HEK293 (cell line): ENCODE measurements around the gene MAP3K8.

Source experiments
- CTCF ChIA-PET: fragments of 350-600 bp; formaldehyde crosslinking; extraction: SDS; loops from one replicate; lab custom pipeline; 2021; ENCODE audit warnings: antibody characterized with exemption; lab: Yijun Ruan, JAX
- POLR2A ChIA-PET: fragments of 300-600 bp; formaldehyde crosslinking; extraction: SDS; loops from one replicate; lab custom pipeline; 2020; ENCODE audit warnings: antibody characterized with exemption, inconsistent platforms; lab: Yijun Ruan, JAX
- H3K27ac ChIP-seq: fragments of 200-500 bp; sonication (Bioruptor generic); 2 replicates; pipeline ENCODE4 v1.5.1; 2014; ENCODE audit warnings: low read depth, low read length, control low read depth, inconsistent platforms; ENCODE audit errors: extremely low read depth
- H3K36me3 ChIP-seq, 2 experiments: fragments of 200-500 bp in 1 of 2; sonication (Bioruptor generic) in 1 of 2; 1 replicate in 1 of 2; 2 replicates in 1 of 2; pipeline ENCODE4 v1.5.1; 2014 to 2017; ENCODE audit warnings: inconsistent platforms in 2 of 2, low read length in 2 of 2; ENCODE audit not compliant: control insufficient read depth in 2 of 2, insufficient read depth in 1 of 2
- H3K4me1 ChIP-seq: fragments of 200-500 bp; sonication (Bioruptor generic); 2 replicates; pipeline ENCODE4 v1.5.1; 2014; ENCODE audit warnings: mild to moderate bottlenecking, low read length, inconsistent platforms; ENCODE audit not compliant: control insufficient read depth, insufficient read depth
- H3K4me3 ChIP-seq: 2 replicates; pipeline ENCODE4 v1.5.1; 2011; ENCODE audit warnings: low read depth, mild to moderate bottlenecking, control low read depth, low read length, moderate library complexity
- H3K9me3 ChIP-seq: fragments of 200-500 bp; sonication (Bioruptor generic); 2 replicates; pipeline ENCODE4 v1.5.1; 2014; ENCODE audit warnings: low read depth, low read length, inconsistent platforms; ENCODE audit not compliant: control insufficient read depth, insufficient read depth
- ATF2 ChIP-seq: fragments of 450-650 bp; formaldehyde crosslinking; IDR thresholded peaks from 2 replicates; pipeline ENCODE4 v1.5.1; 2016; ENCODE audit warnings: missing biosample characterization, missing genetic modification characterization, low read depth
- FEZF1 ChIP-seq: fragments of 450-650 bp; formaldehyde crosslinking; IDR thresholded peaks from 2 replicates; pipeline ENCODE4 v1.5.1; 2016; ENCODE audit warnings: missing biosample characterization, missing genetic modification characterization
- HOXD13 ChIP-seq: sonication (generic); formaldehyde crosslinking; IDR thresholded peaks from 2 replicates; pipeline ENCODE4 v1.8.0; 2022; ENCODE audit warnings: missing genetic modification reagents, borderline replicate concordance
- IKZF3 ChIP-seq: fragments of 450-650 bp; IDR thresholded peaks from 2 replicates; pipeline ENCODE4 v1.5.0; 2018; ENCODE audit warnings: missing biosample characterization, mild to moderate bottlenecking, missing genetic modification characterization, moderate library complexity
- KLF1 ChIP-seq: fragments of 450-650 bp; formaldehyde crosslinking; IDR thresholded peaks from 2 replicates; pipeline ENCODE4 v1.5.1; 2016; ENCODE audit warnings: missing biosample characterization, missing genetic modification characterization
- PRDM10 ChIP-seq: fragments of 450-650 bp; formaldehyde crosslinking; IDR thresholded peaks from 2 replicates; pipeline ENCODE4 v1.5.1; 2016; ENCODE audit warnings: missing biosample characterization, missing genetic modification characterization
- REPIN1 ChIP-seq: fragments of 450-650 bp; formaldehyde crosslinking; IDR thresholded peaks from 2 replicates; pipeline ENCODE4 v1.5.1; 2017; ENCODE audit warnings: missing biosample characterization, missing genetic modification characterization, low read depth
- SCRT2 ChIP-seq: fragments of 450-650 bp; formaldehyde crosslinking; IDR thresholded peaks from 2 replicates; pipeline ENCODE4 v1.5.1; 2016; ENCODE audit warnings: missing biosample characterization, missing genetic modification characterization
- SETDB1 ChIP-seq: IDR thresholded peaks from one replicate; pipeline ENCODE4 v1.6.1; 2017; ENCODE audit warnings: mild to moderate bottlenecking, low read length, moderate library complexity, mixed read lengths; ENCODE audit not compliant: insufficient read length
- TCF7L2 ChIP-seq: IDR thresholded peaks from 2 replicates; pipeline ENCODE4 v1.6.1; 2011; ENCODE audit warnings: low read depth, mild to moderate bottlenecking, inconsistent platforms, low read length, moderate library complexity, borderline replicate concordance
- ZFP37 ChIP-seq: fragments of 450-650 bp; formaldehyde crosslinking; IDR thresholded peaks from 2 replicates; pipeline ENCODE4 v1.5.1; 2016; ENCODE audit warnings: missing biosample characterization, missing genetic modification characterization
- ZNF16 ChIP-seq: fragments of 450-650 bp; formaldehyde crosslinking; IDR thresholded peaks from 2 replicates; pipeline ENCODE4 v1.5.1; 2016; ENCODE audit warnings: low read depth, missing biosample characterization, missing genetic modification characterization
- ZNF248 ChIP-seq: fragments of 450-650 bp; formaldehyde crosslinking; IDR thresholded peaks from 2 replicates; pipeline ENCODE4 v1.5.1; 2017; ENCODE audit warnings: missing biosample characterization, missing genetic modification characterization
- ZNF423 ChIP-seq: fragments of 450-650 bp; formaldehyde crosslinking; IDR thresholded peaks from 2 replicates; pipeline ENCODE4 v1.5.1; 2016; ENCODE audit warnings: missing biosample characterization, missing genetic modification characterization
- ZNF621 ChIP-seq: fragments of 450-650 bp; formaldehyde crosslinking; IDR thresholded peaks from 2 replicates; pipeline ENCODE4 v1.5.1; 2017; ENCODE audit warnings: missing biosample characterization, missing genetic modification characterization
- ZNF658 ChIP-seq: fragments of 450-650 bp; formaldehyde crosslinking; IDR thresholded peaks from 2 replicates; pipeline ENCODE4; 2016; ENCODE audit warnings: missing biosample characterization, missing genetic modification characterization
- ZNF704 ChIP-seq: fragments of 450-650 bp; formaldehyde crosslinking; IDR thresholded peaks from 2 replicates; pipeline ENCODE4 v1.5.1; 2016; ENCODE audit warnings: missing biosample characterization, missing genetic modification characterization
- ZSCAN16 ChIP-seq: fragments of 450-650 bp; formaldehyde crosslinking; IDR thresholded peaks from 2 replicates; pipeline ENCODE4 v1.5.1; 2016; ENCODE audit warnings: missing biosample characterization, missing genetic modification characterization
- ZXDB ChIP-seq: fragments of 450-650 bp; formaldehyde crosslinking; IDR thresholded peaks from 2 replicates; pipeline ENCODE4 v1.5.1; 2016; ENCODE audit warnings: missing biosample characterization, missing genetic modification characterization
- TF ChIP-seq, protein P1 (sequence below): fragments of 450-650 bp; formaldehyde crosslinking; conservative IDR thresholded peaks from 2 replicates; pipeline ENCODE4 v1.5.1; 2016; ENCODE audit warnings: low read depth, missing biosample characterization, missing genetic modification characterization

Gene MAP3K8

DNA sequence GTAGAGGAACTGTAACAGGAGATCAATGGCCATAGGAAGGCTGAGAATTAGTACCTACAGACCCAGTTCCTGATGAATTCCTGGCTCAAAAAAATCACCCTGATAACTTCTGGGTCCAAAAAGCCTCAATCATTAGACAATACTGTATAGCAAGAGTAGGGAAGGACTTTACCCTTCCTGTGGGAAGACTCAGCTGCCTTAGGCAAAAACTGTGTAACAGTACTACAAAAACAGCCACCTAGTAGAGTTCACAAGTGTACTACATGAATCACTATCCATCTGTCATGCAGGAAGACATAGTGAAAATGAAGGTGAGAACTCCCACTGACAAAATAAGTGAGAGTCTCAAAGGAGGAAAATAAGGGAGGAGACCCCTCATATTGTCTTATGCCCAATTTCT is 47.6 kb downstream of the MAP3K8 start:
- Histone ChIP-seq H3K27ac (no peak overlapping the region), H3K9me3 (no peaks in the 10 kb centered on the region), H3K4me3 (no peak overlapping the region), H3K36me3 (no peaks in the 10 kb centered on the region), H3K4me1 (no peaks in the 10 kb centered on the region)
- TF ChIP-seq ZNF704 (tag by site-specific recombination) (no peak), PRDM10 (tag by site-specific recombination) (no peak), REPIN1 (no peak), ZNF248 (tag by site-specific recombination) (no peak)
- ChIA-PET CTCF (interaction anchor here (0.7 kb wide), 1 partner anchor 9 kb away, joined by 3 read pairs; no protein-coding TSS in a partner anchor), POLR2A (no interaction called here)

GRCh38 chr10:30488316-30488715 is 54.3 kb downstream of the MAP3K8 start:
- H3K9me3 ChIP-seq, result no peaks in the 10 kb centered on the region
- no peaks in the 10 kb centered on the region for H3K36me3 ChIP-seq
- ChIA-PET CTCF (interaction anchor here (1.4 kb wide), 1 partner anchor 103 kb away, joined by 4 read pairs; no protein-coding TSS in a partner anchor), POLR2A (no interaction called here)
- no peak overlapping the region for H3K4me3 ChIP-seq
- no peaks in the 10 kb centered on the region for H3K4me1 ChIP-seq
- H3K27ac ChIP-seq, result no peak overlapping the region
- TF ChIP-seq ZSCAN16 (tag by site-specific recombination), result no peak
- TF ChIP-seq ZNF423, result no peak
- TF ChIP-seq, protein P1, sequence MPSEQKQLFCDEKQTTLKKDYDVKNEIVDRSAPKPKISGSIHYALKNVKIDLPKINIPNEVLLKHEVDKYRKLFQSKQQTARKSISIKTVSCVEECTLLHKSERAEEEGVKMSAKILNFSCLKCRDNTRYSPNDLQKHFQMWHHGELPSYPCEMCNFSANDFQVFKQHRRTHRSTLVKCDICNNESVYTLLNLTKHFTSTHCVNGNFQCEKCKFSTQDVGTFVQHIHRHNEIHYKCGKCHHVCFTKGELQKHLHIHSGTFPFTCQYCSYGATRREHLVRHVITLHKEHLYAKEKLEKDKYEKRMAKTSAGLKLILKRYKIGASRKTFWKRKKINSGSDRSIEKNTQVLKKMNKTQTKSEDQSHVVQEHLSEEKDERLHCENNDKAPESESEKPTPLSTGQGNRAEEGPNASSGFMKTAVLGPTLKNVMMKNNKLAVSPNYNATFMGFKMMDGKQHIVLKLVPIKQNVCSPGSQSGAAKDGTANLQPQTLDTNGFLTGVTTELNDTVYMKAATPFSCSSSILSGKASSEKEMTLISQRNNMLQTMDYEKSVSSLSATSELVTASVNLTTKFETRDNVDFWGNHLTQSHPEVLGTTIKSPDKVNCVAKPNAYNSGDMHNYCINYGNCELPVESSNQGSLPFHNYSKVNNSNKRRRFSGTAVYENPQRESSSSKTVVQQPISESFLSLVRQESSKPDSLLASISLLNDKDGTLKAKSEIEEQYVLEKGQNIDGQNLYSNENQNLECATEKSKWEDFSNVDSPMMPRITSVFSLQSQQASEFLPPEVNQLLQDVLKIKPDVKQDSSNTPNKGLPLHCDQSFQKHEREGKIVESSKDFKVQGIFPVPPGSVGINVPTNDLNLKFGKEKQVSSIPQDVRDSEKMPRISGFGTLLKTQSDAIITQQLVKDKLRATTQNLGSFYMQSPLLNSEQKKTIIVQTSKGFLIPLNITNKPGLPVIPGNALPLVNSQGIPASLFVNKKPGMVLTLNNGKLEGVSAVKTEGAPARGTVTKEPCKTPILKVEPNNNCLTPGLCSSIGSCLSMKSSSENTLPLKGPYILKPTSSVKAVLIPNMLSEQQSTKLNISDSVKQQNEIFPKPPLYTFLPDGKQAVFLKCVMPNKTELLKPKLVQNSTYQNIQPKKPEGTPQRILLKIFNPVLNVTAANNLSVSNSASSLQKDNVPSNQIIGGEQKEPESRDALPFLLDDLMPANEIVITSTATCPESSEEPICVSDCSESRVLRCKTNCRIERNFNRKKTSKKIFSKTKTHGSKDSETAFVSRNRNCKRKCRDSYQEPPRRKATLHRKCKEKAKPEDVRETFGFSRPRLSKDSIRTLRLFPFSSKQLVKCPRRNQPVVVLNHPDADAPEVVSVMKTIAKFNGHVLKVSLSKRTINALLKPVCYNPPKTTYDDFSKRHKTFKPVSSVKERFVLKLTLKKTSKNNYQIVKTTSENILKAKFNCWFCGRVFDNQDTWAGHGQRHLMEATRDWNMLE (tag by site-specific recombination), result no peak
- TF ChIP-seq ZNF621 (tag by site-specific recombination), result no peak
- TF ChIP-seq KLF1 (tag by site-specific recombination), result no peak
- TF ChIP-seq ZXDB (tag by site-specific recombination), result no peak
- no peak for TF ChIP-seq SCRT2 (tag by site-specific recombination)
- TF ChIP-seq TCF7L2, result no peak
- TF ChIP-seq ZFP37 (tag by site-specific recombination), result no peak
- TF ChIP-seq ZNF16 (tag by site-specific recombination), result no peak
- no peak for TF ChIP-seq SETDB1
- TF ChIP-seq ATF2 (tag by site-specific recombination), result no peak
- TF ChIP-seq ZNF658 (tag by site-specific recombination), result no peak
- no peak for TF ChIP-seq FEZF1 (tag by site-specific recombination)
- no peak for TF ChIP-seq IKZF3
- TF ChIP-seq HOXD13, result no peak
